HEK293 (cell line): ENCODE measurements around the gene EDC3.
A peak's percentile ranks its signal among the peaks of the same experiment; 100 is the strongest.

ENCODE experiments used
- CTCF ChIA-PET: fragments of 350-600 bp; formaldehyde crosslinking; extraction: SDS; loops from one replicate; lab custom pipeline; 2021; ENCODE audit warnings: antibody characterized with exemption; lab: Yijun Ruan, JAX
- POLR2A ChIA-PET: fragments of 300-600 bp; formaldehyde crosslinking; extraction: SDS; loops from one replicate; lab custom pipeline; 2020; ENCODE audit warnings: antibody characterized with exemption, inconsistent platforms; lab: Yijun Ruan, JAX
- H3K27ac ChIP-seq: fragments of 200-500 bp; sonication (Bioruptor generic); 2 replicates; pipeline ENCODE4 v1.5.1; 2014; ENCODE audit warnings: low read depth, low read length, control low read depth, inconsistent platforms; ENCODE audit errors: extremely low read depth
- H3K36me3 ChIP-seq, 2 experiments: fragments of 200-500 bp in 1 of 2; sonication (Bioruptor generic) in 1 of 2; 1 replicate in 1 of 2; 2 replicates in 1 of 2; pipeline ENCODE4 v1.5.1; 2014 to 2017; ENCODE audit warnings: inconsistent platforms in 2 of 2, low read length in 2 of 2; ENCODE audit not compliant: control insufficient read depth in 2 of 2, insufficient read depth in 1 of 2
- H3K4me1 ChIP-seq: fragments of 200-500 bp; sonication (Bioruptor generic); 2 replicates; pipeline ENCODE4 v1.5.1; 2014; ENCODE audit warnings: mild to moderate bottlenecking, low read length, inconsistent platforms; ENCODE audit not compliant: control insufficient read depth, insufficient read depth
- H3K4me3 ChIP-seq: 2 replicates; pipeline ENCODE4 v1.5.1; 2011; ENCODE audit warnings: low read depth, mild to moderate bottlenecking, control low read depth, low read length, moderate library complexity
- H3K9me3 ChIP-seq: fragments of 200-500 bp; sonication (Bioruptor generic); 2 replicates; pipeline ENCODE4 v1.5.1; 2014; ENCODE audit warnings: low read depth, low read length, inconsistent platforms; ENCODE audit not compliant: control insufficient read depth, insufficient read depth
- OSR2 ChIP-seq: fragments of 450-650 bp; formaldehyde crosslinking; IDR thresholded peaks from 2 replicates; pipeline ENCODE4 v1.5.1; 2016; ENCODE audit warnings: missing biosample characterization, missing genetic modification characterization
- SP7 ChIP-seq: fragments of 450-650 bp; formaldehyde crosslinking; IDR thresholded peaks from 2 replicates; pipeline ENCODE4 v1.5.1; 2016; ENCODE audit warnings: missing biosample characterization, missing genetic modification characterization
- ZBTB8A ChIP-seq: fragments of 450-650 bp; formaldehyde crosslinking; IDR thresholded peaks from 2 replicates; pipeline ENCODE4 v1.5.1; 2016; ENCODE audit warnings: missing biosample characterization, missing genetic modification characterization
- ZFHX2 ChIP-seq: fragments of 450-650 bp; formaldehyde crosslinking; conservative IDR thresholded peaks from 2 replicates; pipeline ENCODE4 v1.5.1; 2016; ENCODE audit warnings: missing biosample characterization, missing genetic modification characterization
- ZNF335 ChIP-seq: fragments of 450-650 bp; formaldehyde crosslinking; conservative IDR thresholded peaks from 2 replicates; pipeline ENCODE4 v1.5.1; 2016; ENCODE audit warnings: missing biosample characterization, missing genetic modification characterization
- ZNF423 ChIP-seq: fragments of 450-650 bp; formaldehyde crosslinking; IDR thresholded peaks from 2 replicates; pipeline ENCODE4 v1.5.1; 2016; ENCODE audit warnings: missing biosample characterization, missing genetic modification characterization
- ZNF558 ChIP-seq: fragments of 450-650 bp; formaldehyde crosslinking; IDR thresholded peaks from 2 replicates; pipeline ENCODE4 v1.5.1; 2016; ENCODE audit warnings: missing biosample characterization, missing genetic modification characterization
- ZNF571 ChIP-seq: fragments of 450-650 bp; formaldehyde crosslinking; IDR thresholded peaks from 2 replicates; pipeline ENCODE4 v1.5.0; 2017; ENCODE audit warnings: missing biosample characterization, missing genetic modification characterization
- ZNF629 ChIP-seq: fragments of 450-650 bp; formaldehyde crosslinking; IDR thresholded peaks from 2 replicates; pipeline ENCODE4 v1.5.1; 2017; ENCODE audit warnings: missing biosample characterization, missing genetic modification characterization
- ZNF677 ChIP-seq: fragments of 450-650 bp; IDR thresholded peaks from 2 replicates; pipeline ENCODE4 v1.5.0; 2018; ENCODE audit warnings: missing biosample characterization, mild to moderate bottlenecking, missing genetic modification characterization, moderate library complexity
- ZNF785 ChIP-seq: fragments of 450-650 bp; formaldehyde crosslinking; IDR thresholded peaks from 2 replicates; pipeline ENCODE4 v1.5.1; 2016; ENCODE audit warnings: missing biosample characterization, missing genetic modification characterization
- ZSCAN30 ChIP-seq: fragments of 450-650 bp; IDR thresholded peaks from 2 replicates; pipeline ENCODE4 v1.5.1; 2018; ENCODE audit warnings: missing biosample characterization, mild to moderate bottlenecking, missing genetic modification characterization, moderate library complexity
- TF ChIP-seq, protein P1 (sequence below): fragments of 450-650 bp; formaldehyde crosslinking; IDR thresholded peaks from 2 replicates; pipeline ENCODE4 v1.5.1; 2016; ENCODE audit warnings: missing biosample characterization, missing genetic modification characterization
- TF ChIP-seq, protein P2 (sequence below): fragments of 450-650 bp; formaldehyde crosslinking; IDR thresholded peaks from 2 replicates; pipeline ENCODE4 v1.5.1; 2016; ENCODE audit warnings: missing biosample characterization, missing genetic modification characterization
- TF ChIP-seq, protein P3 (sequence below): fragments of 450-650 bp; formaldehyde crosslinking; IDR thresholded peaks from 2 replicates; pipeline ENCODE4 v1.5.1; 2016; ENCODE audit warnings: missing biosample characterization, missing genetic modification characterization
- TF ChIP-seq, protein P4 (sequence below): fragments of 450-650 bp; formaldehyde crosslinking; IDR thresholded peaks from 2 replicates; pipeline ENCODE4 v1.5.1; 2016; ENCODE audit warnings: missing biosample characterization, missing genetic modification characterization

Gene EDC3

DNA sequence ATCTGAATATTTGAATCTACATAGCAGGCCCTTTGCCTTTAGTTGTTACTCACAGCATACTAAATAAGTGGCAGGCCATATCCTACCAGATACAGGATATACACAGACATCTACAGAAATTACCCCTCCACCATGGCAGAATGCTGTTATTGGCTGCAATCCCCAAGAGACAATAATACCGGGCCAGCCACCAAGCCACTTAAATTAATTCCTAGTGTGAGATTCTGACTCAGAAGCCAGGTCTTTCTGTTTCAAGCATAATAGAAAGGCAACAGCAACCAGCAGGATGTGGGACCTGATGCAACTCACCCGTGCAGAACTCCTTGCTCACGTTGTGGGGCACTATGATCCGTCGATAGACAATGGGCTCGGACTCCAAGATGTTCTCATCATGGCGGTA, 40.4 kb downstream of the EDC3 start (continued):
- TF ChIP-seq SP7 (peak; percentile 45; the same call in 1 of the 2 replicates), ZSCAN30 (tag by site-specific recombination) (peak; percentile 72; the same call in 1 of the 2 replicates), OSR2 (peak; percentile 90), ZNF629 (0 out of 2 replicates have a peak, but pooled peaks have one; percentile 21), ZNF335 (no peak)
- TF ChIP-seq, protein P1, sequence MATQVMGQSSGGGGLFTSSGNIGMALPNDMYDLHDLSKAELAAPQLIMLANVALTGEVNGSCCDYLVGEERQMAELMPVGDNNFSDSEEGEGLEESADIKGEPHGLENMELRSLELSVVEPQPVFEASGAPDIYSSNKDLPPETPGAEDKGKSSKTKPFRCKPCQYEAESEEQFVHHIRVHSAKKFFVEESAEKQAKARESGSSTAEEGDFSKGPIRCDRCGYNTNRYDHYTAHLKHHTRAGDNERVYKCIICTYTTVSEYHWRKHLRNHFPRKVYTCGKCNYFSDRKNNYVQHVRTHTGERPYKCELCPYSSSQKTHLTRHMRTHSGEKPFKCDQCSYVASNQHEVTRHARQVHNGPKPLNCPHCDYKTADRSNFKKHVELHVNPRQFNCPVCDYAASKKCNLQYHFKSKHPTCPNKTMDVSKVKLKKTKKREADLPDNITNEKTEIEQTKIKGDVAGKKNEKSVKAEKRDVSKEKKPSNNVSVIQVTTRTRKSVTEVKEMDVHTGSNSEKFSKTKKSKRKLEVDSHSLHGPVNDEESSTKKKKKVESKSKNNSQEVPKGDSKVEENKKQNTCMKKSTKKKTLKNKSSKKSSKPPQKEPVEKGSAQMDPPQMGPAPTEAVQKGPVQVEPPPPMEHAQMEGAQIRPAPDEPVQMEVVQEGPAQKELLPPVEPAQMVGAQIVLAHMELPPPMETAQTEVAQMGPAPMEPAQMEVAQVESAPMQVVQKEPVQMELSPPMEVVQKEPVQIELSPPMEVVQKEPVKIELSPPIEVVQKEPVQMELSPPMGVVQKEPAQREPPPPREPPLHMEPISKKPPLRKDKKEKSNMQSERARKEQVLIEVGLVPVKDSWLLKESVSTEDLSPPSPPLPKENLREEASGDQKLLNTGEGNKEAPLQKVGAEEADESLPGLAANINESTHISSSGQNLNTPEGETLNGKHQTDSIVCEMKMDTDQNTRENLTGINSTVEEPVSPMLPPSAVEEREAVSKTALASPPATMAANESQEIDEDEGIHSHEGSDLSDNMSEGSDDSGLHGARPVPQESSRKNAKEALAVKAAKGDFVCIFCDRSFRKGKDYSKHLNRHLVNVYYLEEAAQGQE (tag by site-specific recombination), result no peak

DNA sequence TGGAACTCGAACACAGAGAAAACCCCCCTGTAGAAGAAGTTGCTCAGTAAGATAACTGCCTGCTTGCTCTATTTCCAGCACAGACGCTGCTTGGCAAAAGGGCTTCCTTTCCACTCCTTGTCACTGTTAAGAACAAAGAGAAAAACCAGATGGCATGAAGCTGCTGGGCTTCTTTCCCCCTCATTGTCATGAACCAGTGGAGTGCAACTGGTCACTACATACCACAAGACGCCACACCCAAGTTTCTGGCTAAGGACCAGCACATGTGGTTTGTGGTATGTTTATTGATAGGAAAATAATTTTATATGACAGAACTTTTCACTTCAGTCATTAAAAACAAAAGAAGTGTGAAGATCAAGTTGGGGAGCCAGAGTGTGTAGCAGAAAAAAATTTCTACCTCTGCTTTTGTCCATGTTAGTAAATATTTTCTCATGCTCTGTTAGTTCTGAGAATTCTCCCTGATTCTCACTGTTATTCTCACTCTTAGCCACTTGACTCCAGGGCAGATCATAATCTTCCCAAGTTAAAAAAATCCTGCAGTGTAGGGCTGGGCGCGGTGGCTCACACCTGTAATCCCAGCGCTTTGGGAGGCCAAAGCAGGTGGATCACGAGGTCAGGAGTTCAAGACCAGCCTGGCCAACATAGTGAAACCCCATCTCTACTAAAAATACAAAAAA, 42.3 kb downstream of the EDC3 start:
- POLR2A ChIA-PET, result interaction anchor here (0.6 kb wide), 1 partner anchor 43 kb away, joined by 3 read pairs; no protein-coding TSS in a partner anchor

DNA sequence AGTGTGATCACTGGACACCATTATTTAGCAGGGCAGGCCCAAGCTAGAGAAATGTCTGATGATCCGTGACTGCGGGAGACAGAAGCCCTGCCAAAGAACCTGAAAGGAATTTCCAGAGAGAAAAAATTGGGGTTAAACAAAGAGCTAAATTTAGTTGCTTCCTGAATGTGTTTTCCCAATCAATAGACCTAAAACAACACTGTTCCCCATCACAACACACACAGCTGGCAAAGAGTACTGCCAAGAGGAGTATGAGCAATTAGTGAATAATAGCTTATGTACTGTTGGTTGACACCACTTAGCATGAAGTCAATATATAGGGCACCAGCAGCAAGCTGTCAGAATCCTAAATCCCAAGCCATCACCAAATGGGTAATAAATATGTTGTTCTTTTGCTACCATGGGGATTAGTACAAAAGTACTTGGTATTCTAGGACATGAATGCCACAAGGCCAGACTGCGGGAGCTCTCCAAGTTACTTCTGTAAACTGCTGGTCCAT, 44.5 kb downstream of the EDC3 start:
- no peaks in the 10 kb centered on the region for H3K9me3 ChIP-seq
- H3K27ac ChIP-seq, result no peak overlapping the region
- no peak overlapping the region for H3K4me3 ChIP-seq
- peaks cover 4 to 40% of the 10 kb centered on the region in 2 experiments; a peak in 2 of 3 replicates for H3K36me3 ChIP-seq
- ChIA-PET POLR2A (no interaction called here), CTCF (interaction anchor here (0.8 to 16.2 kb wide), 6 partner anchors 17 to 148 kb away, joined by 3 to 200 read pairs (median 4); no protein-coding TSS in a partner anchor)
- peaks cover 16% of the 10 kb centered on the region for H3K4me1 ChIP-seq
- TF ChIP-seq ZNF677 (tag by site-specific recombination) (no peak), ZFHX2 (tag by site-specific recombination) (no peak), ZNF558 (tag by site-specific recombination) (no peak), ZNF423 (tag by site-specific recombination) (no peak), ZNF785 (no peak), ZBTB8A (tag by site-specific recombination) (no peak)
- TF ChIP-seq, protein P2, sequence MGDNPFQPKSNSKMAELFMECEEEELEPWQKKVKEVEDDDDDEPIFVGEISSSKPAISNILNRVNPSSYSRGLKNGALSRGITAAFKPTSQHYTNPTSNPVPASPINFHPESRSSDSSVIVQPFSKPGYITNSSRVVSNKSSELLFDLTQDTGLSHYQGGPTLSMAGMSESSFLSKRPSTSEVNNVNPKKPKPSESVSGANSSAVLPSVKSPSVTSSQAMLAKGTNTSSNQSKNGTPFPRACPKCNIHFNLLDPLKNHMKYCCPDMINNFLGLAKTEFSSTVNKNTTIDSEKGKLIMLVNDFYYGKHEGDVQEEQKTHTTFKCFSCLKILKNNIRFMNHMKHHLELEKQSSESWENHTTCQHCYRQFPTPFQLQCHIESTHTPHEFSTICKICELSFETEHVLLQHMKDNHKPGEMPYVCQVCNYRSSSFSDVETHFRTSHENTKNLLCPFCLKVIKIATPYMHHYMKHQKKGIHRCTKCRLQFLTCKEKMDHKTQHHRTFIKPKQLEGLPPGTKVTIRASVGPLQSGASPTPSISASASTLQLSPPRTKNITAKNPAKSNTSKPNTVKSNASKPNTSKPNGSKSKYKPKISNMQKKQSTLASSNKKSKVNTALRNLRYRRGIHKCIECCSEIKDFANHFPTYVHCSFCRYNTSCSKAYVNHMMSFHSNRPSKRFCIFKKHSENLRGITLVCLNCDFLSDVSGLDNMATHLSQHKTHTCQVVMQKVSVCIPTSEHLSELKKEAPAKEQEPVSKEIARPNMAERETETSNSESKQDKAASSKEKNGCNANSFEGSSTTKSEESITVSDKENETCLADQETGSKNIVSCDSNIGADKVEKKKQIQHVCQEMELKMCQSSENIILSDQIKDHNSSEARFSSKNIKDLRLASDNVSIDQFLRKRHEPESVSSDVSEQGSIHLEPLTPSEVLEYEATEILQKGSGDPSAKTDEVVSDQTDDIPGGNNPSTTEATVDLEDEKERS (tag by site-specific recombination), result no peak
- TF ChIP-seq, protein P1 (tag by site-specific recombination), result no peak
- TF ChIP-seq, protein P3, sequence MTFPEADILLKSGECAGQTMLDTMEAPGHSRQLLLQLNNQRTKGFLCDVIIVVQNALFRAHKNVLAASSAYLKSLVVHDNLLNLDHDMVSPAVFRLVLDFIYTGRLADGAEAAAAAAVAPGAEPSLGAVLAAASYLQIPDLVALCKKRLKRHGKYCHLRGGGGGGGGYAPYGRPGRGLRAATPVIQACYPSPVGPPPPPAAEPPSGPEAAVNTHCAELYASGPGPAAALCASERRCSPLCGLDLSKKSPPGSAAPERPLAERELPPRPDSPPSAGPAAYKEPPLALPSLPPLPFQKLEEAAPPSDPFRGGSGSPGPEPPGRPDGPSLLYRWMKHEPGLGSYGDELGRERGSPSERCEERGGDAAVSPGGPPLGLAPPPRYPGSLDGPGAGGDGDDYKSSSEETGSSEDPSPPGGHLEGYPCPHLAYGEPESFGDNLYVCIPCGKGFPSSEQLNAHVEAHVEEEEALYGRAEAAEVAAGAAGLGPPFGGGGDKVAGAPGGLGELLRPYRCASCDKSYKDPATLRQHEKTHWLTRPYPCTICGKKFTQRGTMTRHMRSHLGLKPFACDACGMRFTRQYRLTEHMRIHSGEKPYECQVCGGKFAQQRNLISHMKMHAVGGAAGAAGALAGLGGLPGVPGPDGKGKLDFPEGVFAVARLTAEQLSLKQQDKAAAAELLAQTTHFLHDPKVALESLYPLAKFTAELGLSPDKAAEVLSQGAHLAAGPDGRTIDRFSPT (tag by site-specific recombination), result no peak

More for the DNA sequence above, 42.3 kb downstream of the EDC3 start:
- Histone ChIP-seq H3K4me3 (no peak overlapping the region), H3K4me1 (peaks cover 16% of the 10 kb centered on the region), H3K27ac (no peak overlapping the region), H3K36me3 (peaks cover 4 to 40% of the 10 kb centered on the region in 2 experiments; a peak in 2 of 3 replicates), H3K9me3 (no peaks in the 10 kb centered on the region)
- TF ChIP-seq ZNF571 (tag by site-specific recombination), result no peak
- TF ChIP-seq, protein P4, sequence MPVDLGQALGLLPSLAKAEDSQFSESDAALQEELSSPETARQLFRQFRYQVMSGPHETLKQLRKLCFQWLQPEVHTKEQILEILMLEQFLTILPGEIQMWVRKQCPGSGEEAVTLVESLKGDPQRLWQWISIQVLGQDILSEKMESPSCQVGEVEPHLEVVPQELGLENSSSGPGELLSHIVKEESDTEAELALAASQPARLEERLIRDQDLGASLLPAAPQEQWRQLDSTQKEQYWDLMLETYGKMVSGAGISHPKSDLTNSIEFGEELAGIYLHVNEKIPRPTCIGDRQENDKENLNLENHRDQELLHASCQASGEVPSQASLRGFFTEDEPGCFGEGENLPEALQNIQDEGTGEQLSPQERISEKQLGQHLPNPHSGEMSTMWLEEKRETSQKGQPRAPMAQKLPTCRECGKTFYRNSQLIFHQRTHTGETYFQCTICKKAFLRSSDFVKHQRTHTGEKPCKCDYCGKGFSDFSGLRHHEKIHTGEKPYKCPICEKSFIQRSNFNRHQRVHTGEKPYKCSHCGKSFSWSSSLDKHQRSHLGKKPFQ (tag by site-specific recombination), result peak; percentile 25; the same call in 1 of the 2 replicates
- CTCF ChIA-PET, result interaction anchor here (0.7 to 16.2 kb wide), 4 partner anchors 19 to 115 kb away, joined by 3 to 200 read pairs (median 5); partner anchors contain the start of gene CYP1A1
